Endothelial cell (in vitro differentiated cells): ENCODE measurements around the gene ULBP3. TPM values are rescaled to one million over a fixed set of nuclear protein-coding genes. Genes with fewer than 3 reads are reported as not detected.

Experiments used
- DNase-seq: peaks from one replicate; pipeline ENCODE4 v3.0.0; 2021; ENCODE audit warnings: low spot score
- H3K27ac Mint-ChIP-seq: one replicate; pipeline ENCODE4 v1.8.0; 2021; ENCODE audit warnings: mixed read lengths, inconsistent platforms; ENCODE audit not compliant: unreplicated experiment
- H3K27me3 Mint-ChIP-seq: one replicate; pipeline ENCODE4 v1.8.0; 2021; ENCODE audit warnings: mild to moderate bottlenecking, moderate library complexity, mixed read lengths, inconsistent platforms; ENCODE audit not compliant: unreplicated experiment
- H3K36me3 Mint-ChIP-seq: one replicate; pipeline ENCODE4 v1.8.0; 2021; ENCODE audit warnings: mild to moderate bottlenecking, low read depth, mixed read lengths, inconsistent platforms; ENCODE audit not compliant: unreplicated experiment
- H3K4me1 Mint-ChIP-seq: one replicate; pipeline ENCODE4 v1.8.0; 2021; ENCODE audit warnings: mild to moderate bottlenecking, mixed read lengths, inconsistent platforms; ENCODE audit not compliant: unreplicated experiment
- H3K4me3 Mint-ChIP-seq: one replicate; pipeline ENCODE4 v1.8.0; 2021; ENCODE audit warnings: mild to moderate bottlenecking, mixed read lengths, inconsistent platforms; ENCODE audit not compliant: unreplicated experiment
- H3K9me3 Mint-ChIP-seq: one replicate; pipeline ENCODE4 v1.8.0; 2021; ENCODE audit warnings: mixed read lengths, inconsistent platforms; ENCODE audit not compliant: unreplicated experiment
- long read RNA-seq: library from polyadenylated mRNA; unstranded; transcript quantifications from one replicate; pipeline ENCODE4 v2.0.0, GENCODE V29; 2020; ENCODE audit not compliant: unreplicated experiment
- total RNA-seq: library from RNA; stranded (reverse); fragmentation: NEBNext Ultra II Directional; extraction: Animal tissue kit (Norgen Biotek cat#: 25700); gene quantifications from one replicate; pipeline ENCODE4 v1.2.1, GENCODE V29; 2021; ENCODE audit not compliant: unreplicated experiment
- TF ChIP-seq, protein P1 (sequence below): fragments of 200-600 bp; sonication (generic); IDR thresholded peaks from one replicate; pipeline ENCODE4 v1.5.0; 2021; ENCODE audit warnings: antibody characterized with exemption; ENCODE audit not compliant: unreplicated experiment

ULBP3 gene
- total RNA-seq, result 16.0 TPM
- long read RNA-seq, partial matches to known transcripts, result 0 of 2 reads
- long read RNA-seq, other reads (novel, unspliced or antisense), result 0 of 2 reads

- peaks cover 23% of the 10 kb centered on the region for H3K4me1 Mint-ChIP-seq
- peak; percentile 92 for DNase-seq
- peak within 1 kb of the TSS; percentile 82 for H3K27ac Mint-ChIP-seq
- peaks cover 16% of the 10 kb centered on the region for H3K36me3 Mint-ChIP-seq
- no peaks in the 10 kb centered on the region for H3K9me3 Mint-ChIP-seq
- TF ChIP-seq, protein P1, sequence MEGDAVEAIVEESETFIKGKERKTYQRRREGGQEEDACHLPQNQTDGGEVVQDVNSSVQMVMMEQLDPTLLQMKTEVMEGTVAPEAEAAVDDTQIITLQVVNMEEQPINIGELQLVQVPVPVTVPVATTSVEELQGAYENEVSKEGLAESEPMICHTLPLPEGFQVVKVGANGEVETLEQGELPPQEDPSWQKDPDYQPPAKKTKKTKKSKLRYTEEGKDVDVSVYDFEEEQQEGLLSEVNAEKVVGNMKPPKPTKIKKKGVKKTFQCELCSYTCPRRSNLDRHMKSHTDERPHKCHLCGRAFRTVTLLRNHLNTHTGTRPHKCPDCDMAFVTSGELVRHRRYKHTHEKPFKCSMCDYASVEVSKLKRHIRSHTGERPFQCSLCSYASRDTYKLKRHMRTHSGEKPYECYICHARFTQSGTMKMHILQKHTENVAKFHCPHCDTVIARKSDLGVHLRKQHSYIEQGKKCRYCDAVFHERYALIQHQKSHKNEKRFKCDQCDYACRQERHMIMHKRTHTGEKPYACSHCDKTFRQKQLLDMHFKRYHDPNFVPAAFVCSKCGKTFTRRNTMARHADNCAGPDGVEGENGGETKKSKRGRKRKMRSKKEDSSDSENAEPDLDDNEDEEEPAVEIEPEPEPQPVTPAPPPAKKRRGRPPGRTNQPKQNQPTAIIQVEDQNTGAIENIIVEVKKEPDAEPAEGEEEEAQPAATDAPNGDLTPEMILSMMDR, result peak; percentile 27
- peaks cover 8% of the 10 kb centered on the region for H3K27me3 Mint-ChIP-seq
- H3K4me3 Mint-ChIP-seq, result peak within 1 kb of the TSS; percentile 93
Observed at GRCh38 chr6:150068720-150069648, at the start of gene ULBP3. Gene ULBP3 (minus strand): TSS chr6:150069121. CDS start chr6:150069066, 55 bp downstream.

DNA sequence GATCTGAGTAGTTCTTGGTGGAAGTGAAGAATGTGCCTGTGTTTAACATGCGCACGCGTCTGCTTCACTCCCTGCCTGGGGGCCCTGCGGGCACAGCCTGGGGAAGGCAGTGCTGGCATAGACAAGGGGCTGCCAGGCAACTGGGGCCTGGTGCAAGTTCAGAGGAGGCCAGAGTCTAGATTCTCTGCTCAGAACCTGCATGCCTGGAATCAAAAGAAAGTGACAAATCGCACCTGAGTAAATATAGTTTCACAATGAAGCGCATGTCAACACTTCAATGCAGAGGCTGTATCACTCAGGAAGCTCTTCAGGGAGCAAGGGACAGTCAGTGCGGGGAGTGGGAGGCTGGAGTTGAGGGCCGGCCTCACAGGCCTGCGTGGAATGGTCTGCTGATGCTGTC lies 49.7 kb upstream of the ULBP3 start:
- DNase-seq, result no peak
- H3K4me3 Mint-ChIP-seq, result no peak overlapping the region
- TF ChIP-seq, protein P1, result no peak
- H3K9me3 Mint-ChIP-seq, result no peaks in the 10 kb centered on the region
- H3K27ac Mint-ChIP-seq, result no peak overlapping the region
- H3K36me3 Mint-ChIP-seq, result no peaks in the 10 kb centered on the region
- peaks cover 1% of the 10 kb centered on the region for H3K27me3 Mint-ChIP-seq
- peaks cover 20% of the 10 kb centered on the region for H3K4me1 Mint-ChIP-seq

- Mint-ChIP-seq H3K27me3 (peaks cover 1% of the 10 kb centered on the region), H3K36me3 (no peaks in the 10 kb centered on the region), H3K4me3 (no peak overlapping the region), H3K9me3 (no peaks in the 10 kb centered on the region), H3K27ac (no peak overlapping the region), H3K4me1 (peaks cover 17% of the 10 kb centered on the region)
- TF ChIP-seq, protein P1, result no peak
- DNase-seq, result no peak
Observed at GRCh38 chr6:150118203-150118602, 49.3 kb upstream of the ULBP3 start.

GRCh38 chr6:150116200-150116800 lies 47.4 kb upstream of the ULBP3 start:
- Mint-ChIP-seq H3K9me3 (no peaks in the 10 kb centered on the region), H3K4me3 (no peak overlapping the region), H3K4me1 (peaks cover 17% of the 10 kb centered on the region), H3K27ac (no peak overlapping the region), H3K36me3 (no peaks in the 10 kb centered on the region), H3K27me3 (peaks cover 2% of the 10 kb centered on the region)
- TF ChIP-seq, protein P1, result no peak
- no peak for DNase-seq

- no peak for DNase-seq
- Mint-ChIP-seq H3K9me3 (no peaks in the 10 kb centered on the region), H3K4me1 (peaks cover 17% of the 10 kb centered on the region), H3K36me3 (no peaks in the 10 kb centered on the region), H3K27me3 (peaks cover 2% of the 10 kb centered on the region), H3K4me3 (no peak overlapping the region), H3K27ac (no peak overlapping the region)
- TF ChIP-seq, protein P1, result no peak
Observed at GRCh38 chr6:150115769-150116168, 46.8 kb upstream of the ULBP3 start.
